NK-92 treated with Interleukin-12 subunit alpha and Interleukin-12 subunit beta, amount 100 ng/mL, for 24 hours (cell line): Measurements from ENCODE around the gene PDYN.
A peak's percentile ranks its signal among the peaks of the same experiment; 100 is the strongest.

ENCODE experiments used
- DNase-seq: peaks from one replicate; lab custom pipeline; 2025; lab: John Stamatoyannopoulos, UW

The PDYN gene

DNA sequence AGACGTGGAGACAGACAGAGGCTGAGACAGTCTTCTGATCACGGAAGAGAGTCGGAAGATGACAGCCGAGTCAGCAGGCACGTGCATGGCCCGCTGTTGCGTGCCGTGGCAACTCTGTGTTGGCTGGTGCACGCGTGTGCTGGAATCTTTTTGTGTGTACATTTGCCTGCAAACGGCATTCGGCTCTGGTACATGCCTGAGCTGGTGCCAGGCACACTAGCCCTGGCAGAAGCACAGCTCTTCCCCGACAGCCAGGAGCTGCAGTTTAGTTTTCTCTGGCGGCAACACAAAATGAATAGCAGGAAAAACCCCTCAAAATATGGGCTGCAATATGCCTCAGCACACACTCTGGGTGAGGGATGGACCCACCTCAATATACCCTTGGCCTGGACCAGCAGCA is 769 bp upstream of the PDYN start:
- DNase-seq = no peak

DNA sequence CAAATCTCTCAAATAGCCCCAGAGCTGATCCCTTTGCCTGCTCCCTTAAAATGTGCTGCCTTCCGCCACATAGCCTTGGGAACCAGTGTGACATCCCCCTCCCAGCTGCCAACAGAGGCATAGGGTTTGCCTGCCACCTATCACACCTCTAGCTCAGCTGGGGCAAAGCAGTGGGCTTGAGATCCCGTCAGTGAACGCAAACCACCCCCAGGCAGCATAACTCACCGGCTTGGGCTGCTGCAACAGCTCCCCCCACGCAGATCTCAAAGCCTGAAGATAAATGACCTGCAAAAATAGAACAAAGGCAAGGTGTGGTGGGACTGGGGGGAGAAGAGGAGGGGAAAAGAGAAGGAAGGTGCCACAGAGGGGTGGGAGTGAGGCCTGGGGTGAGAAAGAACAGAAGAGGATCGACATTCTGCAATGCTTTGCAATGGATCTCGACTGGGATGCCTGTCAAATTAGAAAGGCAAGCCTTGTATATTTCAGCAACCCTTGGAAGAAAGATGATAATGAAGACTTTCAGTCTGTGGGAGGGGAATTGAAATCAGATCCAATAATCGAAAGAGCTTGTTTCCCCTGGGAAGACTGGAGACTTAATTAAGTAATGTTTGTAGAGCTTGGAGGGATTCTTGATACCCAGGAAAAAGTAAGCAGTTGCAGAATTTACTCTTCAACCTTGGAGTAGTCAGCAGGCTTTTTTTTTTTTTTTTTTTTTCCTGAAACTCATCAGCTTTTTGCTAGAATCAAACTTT is 1.3 kb downstream of the PDYN start:
- no peak for DNase-seq

DNA sequence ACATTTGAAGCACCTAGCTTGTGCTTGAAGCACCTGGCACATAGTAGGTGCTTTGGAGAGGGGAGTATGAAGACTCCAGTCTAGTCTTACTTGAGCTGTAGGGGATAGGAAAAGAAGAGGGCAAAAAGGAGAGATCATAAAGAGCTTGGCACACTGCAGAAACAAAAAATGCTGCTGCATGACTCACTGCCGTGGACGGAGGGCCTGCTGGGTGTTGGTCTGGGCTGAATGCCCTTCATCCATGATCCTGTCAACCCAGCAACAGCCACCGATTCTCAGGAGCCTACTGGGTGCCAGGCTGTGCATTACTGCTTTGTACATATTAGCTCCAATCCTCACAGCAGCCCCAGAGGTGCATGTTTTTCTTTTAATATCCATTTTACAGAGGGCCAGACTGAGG is 6.0 kb downstream of the PDYN start:
- no peak for DNase-seq

DNA sequence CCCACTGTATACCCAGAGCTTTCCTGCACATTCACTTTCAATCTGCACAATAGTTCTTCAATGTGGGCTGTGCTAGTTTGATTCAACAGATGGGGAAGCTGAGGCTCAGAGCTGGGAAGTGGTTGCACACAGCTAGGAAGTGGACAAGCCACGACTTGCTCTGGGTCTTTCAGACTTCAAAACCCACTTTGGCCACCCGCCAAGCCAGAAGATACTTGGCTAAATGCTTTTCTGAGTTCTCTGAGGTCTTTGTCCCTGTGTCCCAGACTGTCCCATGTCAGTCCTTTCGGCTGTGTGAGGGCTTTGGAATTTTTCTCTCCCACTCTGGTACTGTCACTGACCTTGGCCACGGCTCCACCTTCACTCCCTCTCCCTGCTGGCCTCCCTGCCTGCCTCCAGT is 10.6 kb downstream of the PDYN start:
- DNase-seq = no peak

DNA sequence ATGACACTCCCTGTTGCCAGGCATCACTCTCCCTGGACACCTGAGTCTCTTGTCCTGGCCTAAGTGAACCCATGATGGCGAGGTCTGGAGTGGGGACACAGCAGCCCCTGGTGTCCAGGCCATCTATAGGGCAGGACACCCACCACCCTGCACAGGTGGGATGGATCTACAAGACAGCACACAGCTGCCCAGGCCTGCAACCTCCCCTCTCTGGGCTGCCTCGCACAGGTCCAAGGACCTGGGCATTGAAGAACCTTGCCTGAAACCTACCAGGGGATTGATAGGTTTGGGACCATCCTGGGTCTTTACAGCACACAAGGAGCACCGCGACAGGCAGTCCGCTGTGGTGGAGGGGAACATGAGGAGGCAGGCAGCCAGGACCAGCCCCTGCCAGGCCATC is 11.2 kb downstream of the PDYN start:
- no peak for DNase-seq

DNA sequence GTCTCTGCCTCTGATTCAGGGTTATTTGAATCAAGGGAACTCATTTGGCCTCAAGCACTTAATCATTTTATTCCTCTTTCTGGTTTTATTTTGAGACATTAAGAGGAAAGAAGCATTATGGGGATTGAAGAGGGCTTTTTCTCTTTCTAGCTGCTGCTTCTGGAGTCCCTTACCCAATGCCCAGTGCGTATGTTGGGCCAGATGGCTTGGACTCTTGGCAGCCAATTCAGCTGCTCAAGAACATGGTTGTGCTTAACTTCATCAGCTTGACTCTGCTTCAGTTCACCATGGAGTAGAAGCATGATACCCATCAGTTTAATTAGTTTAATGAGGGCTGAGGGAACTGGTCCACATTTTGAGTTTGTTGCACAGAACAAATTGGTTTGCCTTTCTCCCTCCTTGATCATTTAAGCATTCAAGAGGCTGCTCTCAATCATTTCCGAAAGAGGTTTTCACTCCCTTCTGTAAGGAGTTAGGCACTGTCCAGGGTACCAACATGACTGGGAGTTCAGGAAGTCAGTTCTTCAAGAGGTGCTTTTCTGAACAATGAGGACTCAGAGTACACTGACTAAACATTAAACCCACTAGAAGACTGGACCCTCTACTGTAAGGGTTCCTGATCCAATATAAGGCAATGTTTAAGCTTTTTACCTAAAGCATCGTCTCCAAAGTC is 14.6 kb downstream of the PDYN start:
- DNase-seq = no peak

DNA sequence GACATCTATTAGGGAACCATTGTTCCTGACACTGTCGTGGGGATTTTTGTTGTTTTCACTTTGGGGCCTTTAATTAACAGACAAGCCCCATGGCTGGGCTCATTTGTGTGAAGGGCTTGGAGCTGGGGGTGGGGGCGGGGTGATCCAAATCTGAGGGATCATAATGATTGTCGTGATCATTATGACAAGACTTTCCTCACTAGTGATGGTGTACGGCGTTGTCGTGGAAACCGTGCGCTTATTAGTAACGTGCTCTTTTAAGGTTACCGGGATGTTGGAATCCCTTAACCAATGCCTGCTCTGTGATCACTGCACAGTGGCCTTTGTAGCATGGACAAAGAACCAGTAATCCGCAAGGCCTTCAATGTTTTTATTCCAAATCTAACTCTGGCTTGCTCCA is 18.6 kb downstream of the PDYN start:
- no peak for DNase-seq

DNA sequence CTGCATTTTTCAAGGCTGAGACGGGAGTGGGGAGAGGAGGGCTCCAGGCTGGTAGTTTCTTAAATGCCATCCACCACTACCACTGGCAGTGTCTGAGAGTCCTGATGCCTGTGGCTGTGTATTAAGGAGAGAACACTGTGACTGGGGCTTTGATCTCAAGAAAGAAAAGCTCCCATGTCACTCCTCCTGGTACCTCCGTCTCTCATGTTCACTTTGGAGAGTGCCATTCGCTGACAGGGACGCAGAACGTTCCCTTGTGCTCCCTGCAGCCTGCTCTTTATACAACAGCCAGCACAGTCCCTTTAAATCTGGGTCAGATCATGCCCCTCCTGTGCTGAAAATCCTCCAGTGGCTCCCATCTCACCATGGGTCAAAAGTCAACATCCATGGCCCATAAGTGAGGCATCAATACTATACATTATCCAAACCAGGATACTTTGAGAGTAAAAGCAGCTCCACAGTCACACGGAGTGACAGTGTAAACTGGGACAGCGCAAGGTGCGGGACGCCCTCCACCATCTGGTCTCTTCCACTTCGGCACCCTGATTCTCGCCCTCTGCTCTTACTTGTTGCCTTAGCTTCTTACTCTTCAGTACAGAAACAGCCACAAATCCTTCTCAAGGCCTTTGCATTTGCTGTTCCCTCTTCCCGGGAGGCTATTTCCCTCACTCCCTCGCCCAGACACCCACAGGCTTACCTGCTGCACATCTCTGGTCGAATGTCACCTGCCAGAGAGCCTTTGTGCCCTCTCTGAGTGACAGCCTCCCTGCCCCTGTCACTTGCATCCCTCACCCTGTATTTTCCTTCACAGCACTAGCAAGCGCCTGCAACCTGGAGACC is 20.0 kb downstream of the PDYN start:
- DNase-seq = no peak

DNA sequence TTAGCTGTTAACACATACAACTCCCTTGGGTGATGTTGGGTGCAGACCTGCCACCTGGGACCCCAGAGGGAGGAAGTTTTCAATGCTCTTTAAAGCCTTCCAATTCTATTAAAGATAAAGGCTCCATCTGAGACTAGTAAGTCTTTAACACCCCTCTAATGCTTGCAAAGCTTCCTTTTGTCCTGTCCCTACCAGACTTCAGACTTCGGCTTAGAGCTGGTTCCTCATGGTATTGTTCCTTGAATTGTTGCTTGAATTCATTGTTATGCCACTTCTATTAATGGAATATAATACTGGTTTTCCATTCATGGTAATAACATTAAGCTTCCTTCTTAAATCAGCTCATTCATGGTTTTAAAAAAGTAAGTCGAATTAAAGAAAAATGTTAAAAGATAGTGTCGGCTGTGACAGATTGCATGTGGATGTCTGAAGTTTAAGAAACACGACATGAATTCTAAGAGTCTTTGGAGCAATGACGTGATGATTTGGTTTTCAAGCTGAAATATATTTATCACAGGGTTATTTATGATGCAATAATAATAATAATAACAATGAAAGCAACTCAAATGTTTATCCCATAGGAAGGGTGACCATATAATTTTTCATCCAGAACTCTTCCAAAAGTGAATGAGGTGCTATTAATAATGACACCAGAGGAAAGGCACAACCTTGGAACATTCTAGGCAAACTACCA is 21.8 kb downstream of the PDYN start:
- no peak for DNase-seq

DNA sequence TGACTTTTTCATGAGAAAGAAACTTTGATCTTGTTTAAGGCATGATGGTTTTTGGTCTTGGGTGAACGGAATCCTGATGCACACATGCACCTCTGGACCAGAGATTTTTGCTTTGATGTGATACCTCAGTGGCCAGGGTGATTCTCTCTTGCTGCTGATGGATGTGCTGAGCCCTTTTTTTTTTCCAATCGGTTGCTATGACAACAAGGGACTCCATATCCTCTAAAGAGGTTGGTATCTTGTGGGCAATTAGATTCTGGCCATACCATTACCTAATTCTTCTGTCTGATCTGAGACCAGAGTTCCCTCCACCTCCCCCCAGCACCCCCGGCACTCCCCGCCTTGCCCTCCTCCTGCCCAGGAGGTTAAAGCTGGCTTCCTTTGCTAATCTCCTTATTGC is 24.9 kb downstream of the PDYN start:
- DNase-seq = no peak

DNA sequence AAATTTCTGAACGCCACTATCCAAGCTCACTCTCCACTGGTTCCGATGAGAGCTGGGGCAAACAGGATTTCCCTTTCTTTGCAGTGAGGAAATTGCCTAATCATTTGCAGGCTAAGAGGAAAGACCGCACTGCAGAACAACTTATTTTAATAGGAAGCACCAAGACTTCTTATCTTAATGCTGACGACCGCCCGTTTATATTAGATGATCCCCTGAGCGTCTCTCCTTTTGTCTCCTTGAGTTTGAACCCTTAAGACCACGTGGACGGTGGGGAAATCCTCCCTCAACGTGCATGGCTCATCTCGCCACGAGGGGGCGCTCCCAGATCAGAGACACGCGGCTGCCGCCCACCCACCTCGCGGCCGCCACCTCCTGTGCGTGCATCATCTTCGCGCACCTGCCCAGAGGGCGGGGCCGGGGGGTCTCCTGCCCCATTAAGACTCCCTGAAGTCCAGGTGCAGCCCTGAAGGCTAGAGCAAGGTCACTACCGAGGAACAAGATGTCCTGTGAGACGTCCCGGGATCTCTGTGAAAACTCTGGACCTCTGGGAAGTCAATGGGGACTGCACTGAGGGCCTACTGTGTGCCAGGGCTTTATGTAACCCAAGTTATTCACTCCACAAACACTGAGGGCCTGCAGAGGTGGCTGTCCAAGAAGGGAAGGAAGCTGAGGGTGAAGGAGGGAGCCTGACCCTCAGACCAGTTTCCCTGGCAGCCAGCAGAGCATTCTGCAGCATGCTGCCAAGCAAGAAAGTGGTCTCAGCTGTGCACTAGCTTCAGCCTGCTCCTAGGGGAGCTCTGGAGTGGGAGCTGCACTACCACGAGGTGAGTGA is 28.1 kb downstream of the PDYN start:
- DNase-seq = peak; percentile 88

DNA sequence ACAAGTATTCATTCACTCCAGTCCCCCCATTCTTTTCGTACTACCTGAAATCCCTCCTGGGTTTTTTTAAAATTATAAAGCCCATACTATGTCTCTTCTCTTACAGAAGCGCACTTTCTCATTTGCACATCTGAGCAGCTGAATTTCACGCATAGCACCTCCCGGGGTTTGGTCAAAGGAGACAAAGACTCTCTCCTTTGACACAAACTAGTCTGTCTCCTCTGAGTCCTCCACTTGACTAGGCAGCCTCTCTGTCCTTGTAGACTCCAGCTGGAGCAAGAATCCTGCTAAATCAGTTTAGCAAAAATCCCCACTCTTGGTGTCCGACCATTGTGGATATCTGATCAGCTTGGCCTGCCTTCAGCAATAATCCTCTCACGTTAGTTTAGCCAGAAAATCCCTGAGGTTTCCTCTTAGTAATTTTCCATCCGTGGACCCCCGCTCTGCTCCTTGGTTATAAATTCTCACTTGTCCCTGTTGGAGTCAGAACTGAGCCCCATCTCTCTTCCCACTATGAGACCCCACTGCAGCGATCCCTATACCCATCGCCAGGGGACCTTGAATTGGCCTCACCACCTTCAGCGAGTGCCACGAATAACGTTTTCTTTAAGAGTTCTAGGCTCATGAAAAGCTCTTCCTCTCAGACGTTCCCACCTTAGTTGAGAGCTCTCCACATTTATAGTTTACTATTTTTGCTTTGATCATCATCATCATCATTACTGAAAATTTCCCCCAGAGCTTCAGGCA is 29.0 kb downstream of the PDYN start:
- no peak for DNase-seq

DNA sequence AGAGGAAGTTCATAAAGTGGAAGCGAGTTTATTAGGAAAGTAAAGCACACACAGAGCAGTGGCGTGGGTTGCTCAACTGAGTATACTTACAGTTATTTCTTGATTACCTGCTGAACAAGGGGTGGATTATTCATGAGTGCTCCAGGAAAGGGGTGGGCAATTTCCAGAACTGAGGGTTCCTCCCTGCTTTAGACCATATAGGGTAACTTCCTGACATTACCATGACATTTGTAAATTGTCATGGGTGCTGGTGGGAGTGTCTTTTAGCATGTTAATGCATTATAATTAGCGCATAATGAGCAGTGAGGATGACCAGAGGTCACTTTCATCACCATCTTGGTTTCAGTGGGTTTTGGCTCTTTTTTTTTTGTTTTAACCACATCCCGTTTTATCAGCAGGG is 29.8 kb downstream of the PDYN start:
- peak; percentile 68 for DNase-seq

DNA sequence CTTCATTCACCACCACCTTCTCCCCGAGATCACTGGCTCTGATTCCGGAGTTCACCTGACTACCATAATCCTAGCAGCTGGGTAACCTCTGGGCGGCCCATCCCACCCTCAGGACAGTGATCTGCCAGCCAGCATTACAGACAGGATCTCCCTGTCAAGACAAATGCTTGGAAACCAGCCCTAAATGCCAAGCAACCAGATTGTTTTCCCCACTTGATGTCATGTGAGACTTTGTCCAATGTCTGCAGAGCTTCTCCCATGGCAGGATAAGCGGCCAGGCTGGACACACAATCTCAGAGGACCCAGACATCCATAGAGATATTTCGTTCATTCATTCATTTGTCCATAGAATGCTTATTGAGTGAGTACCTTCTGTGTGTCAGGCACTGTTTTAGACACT is 32.5 kb downstream of the PDYN start:
- DNase-seq = no peak

DNA sequence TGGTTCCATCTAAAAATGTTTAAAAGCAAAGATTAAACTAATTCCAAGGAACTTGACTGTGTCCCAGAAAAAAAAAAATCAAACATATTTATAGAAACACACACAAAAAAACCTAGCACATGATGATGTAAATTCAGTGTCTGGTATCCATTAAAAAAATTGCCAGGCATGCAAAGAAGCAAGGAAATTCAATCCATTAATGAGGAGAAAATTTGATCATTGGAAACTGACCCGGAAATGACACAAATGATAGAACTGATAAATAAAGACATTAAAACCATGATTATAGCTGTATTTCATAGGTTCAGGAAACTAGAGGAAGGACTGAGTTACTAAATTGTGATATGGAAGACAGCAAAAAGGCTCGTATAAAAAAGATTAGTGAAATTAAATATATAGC is 34.7 kb downstream of the PDYN start:
- no peak for DNase-seq

DNA sequence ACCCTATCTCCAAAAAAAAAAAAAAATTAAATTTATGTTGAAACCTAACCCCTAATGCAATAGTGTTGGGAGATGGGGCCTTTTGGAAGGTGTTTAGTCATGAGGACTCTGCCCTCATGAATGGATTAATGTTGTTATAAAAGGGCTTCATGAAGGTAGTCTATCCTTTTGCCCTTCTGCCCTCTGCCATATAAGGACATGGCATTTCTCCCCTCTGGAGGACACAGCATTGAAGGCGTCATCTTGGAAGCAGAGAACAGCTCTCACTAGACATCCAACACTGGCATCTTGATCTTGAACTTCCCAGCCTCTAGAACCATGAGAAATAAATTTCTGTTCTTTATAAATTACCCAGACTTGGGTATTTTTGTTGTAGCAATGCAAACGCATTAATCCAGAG is 35.4 kb downstream of the PDYN start:
- no peak for DNase-seq

DNA sequence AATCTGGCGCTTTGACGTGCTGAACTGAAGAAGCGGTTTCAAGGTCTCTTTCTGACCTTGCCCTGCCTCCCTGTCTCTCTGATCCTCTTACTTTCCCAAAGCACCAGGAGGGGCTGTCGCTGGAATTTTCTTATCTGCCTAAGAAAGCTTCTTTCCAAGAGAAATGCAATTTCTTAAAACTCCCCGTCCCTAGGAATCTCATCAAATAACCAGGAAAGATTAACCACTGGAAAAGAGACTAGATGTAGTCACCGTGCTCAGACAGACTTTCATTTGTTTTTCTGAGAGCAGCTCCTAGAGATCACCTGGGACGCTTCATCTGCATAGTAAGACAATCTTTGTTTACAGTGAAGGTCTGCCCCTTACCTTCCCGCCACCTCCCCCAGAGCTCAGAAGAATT is 38.6 kb downstream of the PDYN start:
- DNase-seq = no peak

DNA sequence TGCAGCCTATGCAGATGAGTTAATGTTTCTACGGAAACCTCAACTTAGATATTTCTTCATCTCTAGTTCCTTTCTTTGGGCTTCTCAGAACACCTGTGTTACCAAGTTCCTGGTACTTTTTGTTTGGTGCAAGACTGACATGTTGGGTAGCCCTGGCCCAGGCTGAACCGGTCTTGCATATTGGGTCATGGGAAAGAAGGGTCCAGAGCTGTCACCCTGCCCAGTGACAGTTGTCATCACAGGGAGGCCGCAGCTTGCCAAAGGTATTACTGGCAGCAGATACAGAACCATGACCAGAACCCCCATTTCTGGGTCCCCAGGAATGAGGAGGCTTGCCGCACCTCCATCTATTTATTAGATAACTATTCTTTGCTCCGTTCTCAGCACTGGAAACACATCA is 40.2 kb downstream of the PDYN start:
- peak; percentile 49 for DNase-seq

DNA sequence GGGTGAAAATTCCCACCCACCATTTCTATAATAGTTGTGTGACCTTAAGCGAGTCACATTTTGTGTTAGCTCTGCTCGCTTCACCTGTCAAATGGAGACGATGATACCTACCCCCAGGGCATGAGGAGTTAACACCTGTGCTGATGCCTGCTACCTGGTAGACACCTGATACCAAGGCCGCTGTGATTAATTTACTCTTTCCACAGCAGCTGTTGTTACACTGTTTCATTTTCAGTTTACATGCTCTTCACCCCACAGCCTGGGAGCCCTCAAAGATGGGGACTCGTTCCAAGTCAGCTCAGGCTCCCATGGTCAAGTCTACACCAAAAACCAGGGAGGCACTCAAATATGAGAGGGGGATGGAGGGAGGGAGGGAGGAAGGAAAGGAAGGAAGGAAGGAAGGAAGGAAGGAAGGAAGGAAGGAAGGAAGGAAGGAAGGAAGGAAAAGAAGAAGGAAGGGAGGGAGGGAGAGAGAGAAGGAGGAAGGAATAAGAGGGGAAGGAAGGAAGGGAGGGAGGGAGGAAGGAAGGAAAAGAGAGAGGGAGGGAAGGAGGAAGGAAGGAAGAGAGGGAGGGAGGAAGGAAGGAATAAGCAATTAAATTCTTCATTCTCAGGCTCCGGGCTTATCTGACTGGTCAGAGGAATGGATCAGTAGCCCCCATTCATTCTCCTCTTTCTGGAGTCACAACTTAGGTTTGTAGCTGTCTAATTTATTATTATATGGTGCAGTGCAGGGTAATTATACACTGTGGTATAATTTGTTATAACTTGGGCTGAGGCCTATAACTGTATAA is 40.9 kb downstream of the PDYN start:
- DNase-seq = no peak
